Measurements from ENCODE around the gene ADAMTS15.

The ADAMTS15 gene

GRCh38 chr11:130413405-130414106 is 34.9 kb upstream of the ADAMTS15 start:
- Histone ChIP-seq H3K4me2 (ENCODE audit: low read length) (no peak overlapping the region), H3K4me3 (ENCODE audit: low read depth, low read length) (no peak overlapping the region), H3K79me2 (no peaks in the 10 kb centered on the region), H3K27me3 (ENCODE audit: control insufficient read depth, insufficient read depth, low read length) (no peaks in the 10 kb centered on the region), H2AFZ (no peak overlapping the region), H3K9me3 (ENCODE audit: control insufficient read depth, low read length) (no peaks in the 10 kb centered on the region), H3K4me1 (no peaks in the 10 kb centered on the region), H3K9ac (no peak overlapping the region), H3K27ac (no peak overlapping the region), H3K36me3 (ENCODE audit: control insufficient read depth, insufficient read depth, low read length) (no peaks in the 10 kb centered on the region)
- TF ChIP-seq, protein P1, sequence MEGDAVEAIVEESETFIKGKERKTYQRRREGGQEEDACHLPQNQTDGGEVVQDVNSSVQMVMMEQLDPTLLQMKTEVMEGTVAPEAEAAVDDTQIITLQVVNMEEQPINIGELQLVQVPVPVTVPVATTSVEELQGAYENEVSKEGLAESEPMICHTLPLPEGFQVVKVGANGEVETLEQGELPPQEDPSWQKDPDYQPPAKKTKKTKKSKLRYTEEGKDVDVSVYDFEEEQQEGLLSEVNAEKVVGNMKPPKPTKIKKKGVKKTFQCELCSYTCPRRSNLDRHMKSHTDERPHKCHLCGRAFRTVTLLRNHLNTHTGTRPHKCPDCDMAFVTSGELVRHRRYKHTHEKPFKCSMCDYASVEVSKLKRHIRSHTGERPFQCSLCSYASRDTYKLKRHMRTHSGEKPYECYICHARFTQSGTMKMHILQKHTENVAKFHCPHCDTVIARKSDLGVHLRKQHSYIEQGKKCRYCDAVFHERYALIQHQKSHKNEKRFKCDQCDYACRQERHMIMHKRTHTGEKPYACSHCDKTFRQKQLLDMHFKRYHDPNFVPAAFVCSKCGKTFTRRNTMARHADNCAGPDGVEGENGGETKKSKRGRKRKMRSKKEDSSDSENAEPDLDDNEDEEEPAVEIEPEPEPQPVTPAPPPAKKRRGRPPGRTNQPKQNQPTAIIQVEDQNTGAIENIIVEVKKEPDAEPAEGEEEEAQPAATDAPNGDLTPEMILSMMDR (IDR thresholded peaks at IDR 0.05): no peak

DNA sequence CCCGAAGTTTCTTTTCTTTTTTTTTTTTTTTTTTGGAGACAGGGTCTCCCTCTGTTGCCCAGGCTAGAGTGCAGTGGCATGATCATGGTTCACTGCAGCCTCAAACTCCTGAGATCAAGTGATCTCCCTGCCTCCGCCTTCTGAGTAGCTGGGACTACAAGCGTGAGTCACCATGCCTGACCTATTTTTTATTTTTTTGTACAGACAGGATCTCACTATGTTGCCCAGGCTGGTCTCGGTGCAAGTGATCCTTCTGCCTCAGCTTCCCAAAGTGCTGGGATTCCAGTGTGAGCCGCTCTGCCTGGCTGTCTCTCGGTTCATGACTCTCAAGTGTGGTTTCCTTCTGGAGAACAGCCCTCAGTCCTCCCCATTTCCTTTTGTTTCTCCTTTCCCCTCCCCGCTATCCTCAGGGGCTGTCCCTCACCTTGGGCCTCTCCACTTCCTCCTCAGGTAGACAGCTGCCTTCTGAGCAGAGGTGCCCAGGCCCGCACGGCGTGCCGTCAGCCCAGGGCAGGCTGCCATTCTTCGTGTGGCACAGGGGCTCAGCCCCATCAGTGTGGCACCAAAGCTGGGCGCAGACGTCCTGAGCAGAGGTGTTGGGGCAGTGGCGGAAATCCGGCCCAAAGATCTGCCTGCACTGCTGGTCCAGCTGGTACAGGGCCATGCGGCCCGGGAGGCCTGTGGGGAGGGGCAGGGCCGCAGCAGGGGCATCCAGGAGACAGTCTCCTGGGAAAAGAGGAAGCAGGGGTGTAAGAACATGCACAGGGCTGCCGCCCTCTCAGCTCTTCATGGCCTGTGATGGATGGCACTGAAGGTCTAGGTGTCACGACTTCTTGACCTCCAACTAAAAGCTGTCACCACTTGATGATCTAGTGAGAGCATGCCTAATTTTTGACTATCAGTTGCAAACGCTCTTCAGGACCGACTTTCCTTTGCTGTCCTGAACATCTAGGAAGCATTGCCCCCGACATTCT is 34.1 kb upstream of the ADAMTS15 start:
- Histone ChIP-seq H3K36me3 (ENCODE audit: control insufficient read depth, insufficient read depth, low read length) (no peaks in the 10 kb centered on the region), H3K4me3 (ENCODE audit: low read depth, low read length) (no peak overlapping the region), H3K9me3 (ENCODE audit: control insufficient read depth, low read length) (no peaks in the 10 kb centered on the region), H2AFZ (no peak overlapping the region), H3K27ac (no peak overlapping the region), H3K79me2 (no peaks in the 10 kb centered on the region), H3K9ac (no peak overlapping the region), H3K4me1 (no peaks in the 10 kb centered on the region), H3K27me3 (ENCODE audit: control insufficient read depth, insufficient read depth, low read length) (no peaks in the 10 kb centered on the region), H3K4me2 (ENCODE audit: low read length) (no peak overlapping the region)
- TF ChIP-seq, protein P1 (IDR thresholded peaks at IDR 0.05): no peak

GRCh38 chr11:130415731-130416529 is 32.5 kb upstream of the ADAMTS15 start:
- H3K27ac ChIP-seq: no peak overlapping the region
- TF ChIP-seq, protein P1 (IDR thresholded peaks at IDR 0.05): no peak
- no peaks in the 10 kb centered on the region for H3K27me3 ChIP-seq (ENCODE audit: control insufficient read depth, insufficient read depth, low read length)
- no peak overlapping the region for H3K4me2 ChIP-seq (ENCODE audit: low read length)
- H3K4me3 ChIP-seq (ENCODE audit: low read depth, low read length): no peak overlapping the region
- H3K4me1 ChIP-seq: no peaks in the 10 kb centered on the region
- H3K9ac ChIP-seq: no peak overlapping the region
- no peak overlapping the region for H2AFZ ChIP-seq
- H3K79me2 ChIP-seq: no peaks in the 10 kb centered on the region
- no peaks in the 10 kb centered on the region for H3K36me3 ChIP-seq (ENCODE audit: control insufficient read depth, insufficient read depth, low read length)
- no peaks in the 10 kb centered on the region for H3K9me3 ChIP-seq (ENCODE audit: control insufficient read depth, low read length)

DNA sequence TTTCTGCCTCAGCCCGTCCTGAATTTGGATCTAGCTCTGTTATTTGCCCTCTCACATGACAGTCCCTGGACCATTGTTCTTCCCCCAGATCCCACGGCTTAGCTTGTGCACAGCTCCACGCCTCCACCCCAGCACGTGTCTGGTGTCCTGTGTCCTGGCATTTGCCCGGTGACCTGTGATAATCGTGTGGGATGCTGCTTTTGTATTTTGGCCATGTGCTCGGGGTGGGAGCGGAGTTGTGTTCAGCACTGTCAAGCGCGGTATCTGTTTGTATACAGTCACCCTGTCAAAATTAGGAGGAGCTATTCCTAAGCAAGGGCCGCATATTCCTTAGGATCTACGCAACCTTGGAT is 31.9 kb upstream of the ADAMTS15 start:
- no peak overlapping the region for H2AFZ ChIP-seq
- TF ChIP-seq, protein P1 (IDR thresholded peaks at IDR 0.05): no peak
- no peaks in the 10 kb centered on the region for H3K27me3 ChIP-seq (ENCODE audit: control insufficient read depth, insufficient read depth, low read length)
- no peak overlapping the region for H3K4me2 ChIP-seq (ENCODE audit: low read length)
- H3K9ac ChIP-seq: no peak overlapping the region
- H3K4me1 ChIP-seq: no peaks in the 10 kb centered on the region
- no peak overlapping the region for H3K27ac ChIP-seq
- no peak overlapping the region for H3K4me3 ChIP-seq (ENCODE audit: low read depth, low read length)
- no peaks in the 10 kb centered on the region for H3K79me2 ChIP-seq
- no peaks in the 10 kb centered on the region for H3K36me3 ChIP-seq (ENCODE audit: control insufficient read depth, insufficient read depth, low read length)
- no peaks in the 10 kb centered on the region for H3K9me3 ChIP-seq (ENCODE audit: control insufficient read depth, low read length)

All from parathyroid adenoma (tissue), 2 donors.